Measurements from ENCODE around the gene TTC28.

The TTC28 gene

DNA sequence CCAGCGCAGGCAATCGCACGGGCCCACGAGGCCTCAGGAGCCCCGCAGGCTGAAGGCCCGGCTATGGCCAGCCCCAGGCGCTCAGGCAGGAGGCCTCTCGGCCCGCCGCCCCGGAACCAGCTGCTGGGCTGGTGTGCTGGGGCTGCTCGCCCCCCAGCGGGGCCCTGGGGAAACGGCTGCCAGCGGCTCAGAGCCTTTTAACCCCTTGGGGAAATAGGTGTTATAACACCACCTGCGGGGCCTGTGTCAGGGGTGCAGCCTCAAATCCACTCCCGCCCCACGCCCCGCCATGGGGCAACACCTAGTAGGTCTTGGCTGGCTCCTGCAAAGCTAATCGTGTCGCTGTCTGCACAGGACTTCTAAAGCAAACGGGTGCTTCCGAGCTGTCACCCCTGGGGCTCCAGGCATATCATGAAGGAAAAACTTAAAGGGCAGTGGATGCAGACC is 237.4 kb downstream of the TTC28 start:
- peak; percentile 93 for DNase-seq (ENCODE audit: low read depth, low spot score)

- DNase-seq (ENCODE audit: low read depth, low spot score) = peak; percentile 53
Measured at GRCh38 chr22:28441720-28442263, 237.8 kb downstream of the TTC28 start.

- peak; percentile 57 for DNase-seq (ENCODE audit: low read depth, low spot score)
Measured at GRCh38 chr22:28440592-28441390, 238.8 kb downstream of the TTC28 start.

DNA sequence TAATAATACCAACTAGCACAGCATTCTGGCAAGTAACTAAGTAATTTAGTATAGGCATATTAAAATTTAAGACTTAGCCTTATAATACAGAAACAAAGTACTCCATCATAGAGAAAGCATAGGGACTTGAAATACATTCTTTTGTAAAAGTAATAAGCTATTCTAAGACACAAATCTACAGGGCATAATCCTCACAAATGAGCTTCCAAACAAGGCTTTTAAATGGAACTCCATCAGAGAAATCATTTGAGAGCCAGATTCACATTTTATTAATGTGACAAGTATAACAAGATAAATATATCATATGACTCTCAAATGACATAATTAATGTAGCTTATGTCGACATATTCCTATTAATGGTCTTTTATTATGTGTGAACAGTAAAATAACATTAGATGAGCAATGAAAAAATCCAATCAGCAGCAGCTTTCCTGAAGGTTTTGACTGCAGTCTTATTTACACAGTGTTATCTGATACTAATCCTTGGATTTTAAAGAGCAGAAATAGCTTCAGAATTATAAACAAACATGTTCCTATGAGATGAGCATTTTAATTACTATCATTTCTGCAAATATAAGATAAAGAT is 241.4 kb downstream of the TTC28 start:
- no peak for DNase-seq (ENCODE audit: low read depth, low spot score)

DNA sequence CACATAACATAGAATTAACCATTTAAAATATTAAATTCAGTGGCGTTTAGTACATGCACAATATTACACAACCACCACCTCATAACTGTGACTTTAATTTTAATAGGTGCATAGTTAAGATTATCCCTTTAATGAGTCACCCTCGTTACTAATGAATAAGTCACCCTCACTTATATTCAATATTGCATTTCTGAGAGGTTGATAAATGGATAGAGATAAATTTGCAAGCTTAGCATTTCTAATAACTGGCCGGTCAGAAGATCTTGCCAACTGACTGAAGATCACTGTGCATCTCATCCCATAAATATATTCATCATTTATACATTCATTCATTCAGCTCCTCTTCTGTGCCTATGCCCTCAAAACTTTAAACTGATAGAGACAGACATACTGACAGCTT is 243.7 kb downstream of the TTC28 start:
- DNase-seq (ENCODE audit: low read depth, low spot score) = no peak

DNA sequence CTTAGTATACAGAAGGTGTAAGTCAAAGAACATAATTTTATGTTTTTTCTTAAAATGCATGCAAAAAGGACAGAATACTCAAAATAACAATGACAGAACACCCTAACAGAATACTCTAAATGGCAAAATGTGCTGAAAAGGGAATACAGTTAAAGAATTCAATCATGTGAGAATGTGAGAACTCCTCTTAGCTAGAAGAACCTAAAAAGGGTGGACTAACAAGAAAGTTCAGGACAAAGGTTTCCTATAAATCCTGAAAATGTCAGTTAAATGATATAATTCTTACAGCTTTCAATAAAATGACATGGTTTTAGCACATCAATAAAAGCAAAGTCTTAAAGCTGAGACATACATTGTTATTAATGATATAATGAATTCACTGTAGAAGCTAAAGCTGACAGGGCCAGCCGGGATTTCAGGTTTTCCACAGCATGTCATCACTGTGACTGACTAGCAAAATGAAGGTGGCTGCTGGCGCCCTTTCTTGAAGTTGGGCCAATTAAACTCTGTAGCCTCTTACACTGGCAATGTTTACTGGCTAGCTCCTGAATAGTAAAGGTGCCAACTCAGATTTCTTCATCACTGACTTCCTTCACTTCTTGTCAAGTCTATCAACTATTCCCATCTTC is 244.4 kb downstream of the TTC28 start:
- DNase-seq (ENCODE audit: low read depth, low spot score) = peak; percentile 29

GRCh38 chr22:28430466-28431025 is 249.1 kb downstream of the TTC28 start:
- DNase-seq (ENCODE audit: low read depth, low spot score) = peak; percentile 42

DNA sequence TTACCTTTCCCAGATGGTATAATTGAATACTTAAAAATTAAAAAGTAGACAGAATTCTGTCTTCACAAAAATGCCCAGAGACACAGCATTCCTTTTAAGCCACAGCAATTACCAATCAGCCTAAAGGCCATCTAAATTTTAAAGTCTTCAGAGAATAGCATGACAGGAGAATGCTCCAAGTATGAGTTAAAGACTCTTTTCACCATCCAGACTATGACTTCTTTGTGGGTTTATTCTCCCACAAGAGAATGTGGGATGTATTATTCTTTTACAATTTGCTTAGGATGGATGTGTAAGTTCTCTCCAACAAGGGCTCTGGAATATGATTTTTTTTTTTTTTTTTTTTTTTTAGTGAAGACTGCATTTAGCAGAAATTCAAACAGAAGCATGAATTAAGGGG is 249.9 kb downstream of the TTC28 start:
- peak; percentile 14 for DNase-seq (ENCODE audit: low read depth, low spot score)

GRCh38 chr22:28428271-28428670 is 251.4 kb downstream of the TTC28 start:
- DNase-seq (ENCODE audit: low read depth, low spot score) = no peak

GRCh38 chr22:28426346-28427132 is 253.1 kb downstream of the TTC28 start:
- DNase-seq (ENCODE audit: low read depth, low spot score) = peak; percentile 29

DNA sequence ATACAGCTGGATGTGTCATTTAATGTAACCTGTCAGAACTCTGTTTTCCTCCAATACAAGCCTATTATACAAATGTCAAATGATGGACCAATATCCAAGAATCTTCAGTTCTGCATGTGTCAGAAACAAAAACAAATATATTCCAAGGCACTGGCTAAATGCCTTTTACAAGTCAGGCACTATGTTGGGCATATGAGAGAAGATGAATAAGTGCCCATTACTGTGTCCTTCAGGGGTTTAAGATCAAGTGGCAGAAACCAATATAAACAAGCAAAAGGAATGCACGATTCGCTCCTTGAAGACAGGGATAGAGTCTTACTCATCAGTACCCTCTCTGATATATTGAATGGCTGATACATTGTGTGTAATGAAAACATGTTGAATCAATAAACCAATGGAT is 254.4 kb downstream of the TTC28 start:
- DNase-seq (ENCODE audit: low read depth, low spot score) = no peak

DNA sequence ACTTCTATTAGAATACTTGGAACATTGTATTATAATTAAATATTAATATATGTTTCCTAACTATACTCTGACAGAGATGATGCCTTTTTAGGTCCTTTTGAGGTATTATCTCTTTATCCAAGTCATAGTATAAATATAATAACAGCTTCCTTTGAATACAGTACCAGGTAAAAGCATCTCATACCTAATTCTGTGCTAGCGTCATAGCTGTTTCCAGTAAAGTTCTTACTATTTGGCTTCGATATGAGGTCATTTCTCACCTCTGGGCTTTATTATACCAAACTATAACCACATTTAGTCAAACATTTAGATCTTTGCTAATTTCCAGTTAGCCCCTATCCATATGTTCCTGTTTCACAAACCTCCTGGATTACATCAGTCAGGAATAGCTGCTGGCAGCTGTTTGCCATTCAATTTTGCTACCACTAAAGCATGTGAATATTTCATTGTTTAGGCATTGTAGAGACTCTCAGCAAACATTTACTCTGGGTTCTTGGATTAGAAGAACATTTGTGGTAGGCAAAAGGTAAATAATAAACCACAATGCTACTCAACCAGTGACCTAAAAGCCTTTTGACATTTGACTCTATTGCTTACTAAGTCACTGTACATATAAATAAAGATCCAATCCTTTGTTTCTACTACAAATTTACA is 255.1 kb downstream of the TTC28 start:
- DNase-seq (ENCODE audit: low read depth, low spot score) = peak; percentile 33

- DNase-seq (ENCODE audit: low read depth, low spot score) = no peak
Measured at GRCh38 chr22:28419919-28420318, 259.7 kb downstream of the TTC28 start.

GRCh38 chr22:28418008-28418407 is 261.6 kb downstream of the TTC28 start:
- no peak for DNase-seq (ENCODE audit: low read depth, low spot score)

DNA sequence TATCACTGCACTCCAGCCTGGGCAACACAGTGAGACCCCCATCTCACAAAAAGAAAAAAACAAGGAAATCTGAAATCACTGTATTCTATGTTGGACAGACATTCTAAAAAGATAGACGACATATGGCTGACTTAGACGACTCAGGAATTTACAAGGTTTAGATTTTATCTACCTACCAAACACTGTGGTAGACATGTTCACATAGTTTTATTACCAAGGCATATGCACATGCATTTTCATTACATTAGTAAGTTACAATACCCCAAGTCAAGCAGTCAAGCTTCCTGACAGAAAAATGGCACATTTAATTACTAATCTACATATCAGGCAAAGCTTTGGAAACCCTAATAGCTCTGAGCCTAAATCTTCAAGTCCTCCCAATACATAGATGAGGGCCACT is 262.2 kb downstream of the TTC28 start:
- DNase-seq (ENCODE audit: low read depth, low spot score) = no peak

DNA sequence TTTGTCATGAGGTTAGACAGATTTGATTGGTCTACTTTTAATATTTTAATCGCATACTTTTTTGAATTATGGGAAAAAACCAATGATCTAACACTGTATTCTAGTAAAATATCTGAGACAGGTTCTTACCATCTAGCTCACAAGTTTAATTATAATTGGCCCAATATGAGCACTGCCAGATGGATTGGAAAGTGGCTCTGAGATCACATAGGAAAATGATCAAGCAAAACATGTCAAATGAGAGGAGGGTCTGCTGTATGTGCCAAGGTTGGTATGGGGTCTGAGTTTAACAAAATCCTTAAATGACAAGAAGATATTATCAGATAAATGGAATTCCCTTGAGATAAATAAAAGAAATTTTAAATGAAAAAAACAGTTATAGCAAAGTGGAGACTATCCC is 264.7 kb downstream of the TTC28 start:
- no peak for DNase-seq (ENCODE audit: low read depth, low spot score)

DNA sequence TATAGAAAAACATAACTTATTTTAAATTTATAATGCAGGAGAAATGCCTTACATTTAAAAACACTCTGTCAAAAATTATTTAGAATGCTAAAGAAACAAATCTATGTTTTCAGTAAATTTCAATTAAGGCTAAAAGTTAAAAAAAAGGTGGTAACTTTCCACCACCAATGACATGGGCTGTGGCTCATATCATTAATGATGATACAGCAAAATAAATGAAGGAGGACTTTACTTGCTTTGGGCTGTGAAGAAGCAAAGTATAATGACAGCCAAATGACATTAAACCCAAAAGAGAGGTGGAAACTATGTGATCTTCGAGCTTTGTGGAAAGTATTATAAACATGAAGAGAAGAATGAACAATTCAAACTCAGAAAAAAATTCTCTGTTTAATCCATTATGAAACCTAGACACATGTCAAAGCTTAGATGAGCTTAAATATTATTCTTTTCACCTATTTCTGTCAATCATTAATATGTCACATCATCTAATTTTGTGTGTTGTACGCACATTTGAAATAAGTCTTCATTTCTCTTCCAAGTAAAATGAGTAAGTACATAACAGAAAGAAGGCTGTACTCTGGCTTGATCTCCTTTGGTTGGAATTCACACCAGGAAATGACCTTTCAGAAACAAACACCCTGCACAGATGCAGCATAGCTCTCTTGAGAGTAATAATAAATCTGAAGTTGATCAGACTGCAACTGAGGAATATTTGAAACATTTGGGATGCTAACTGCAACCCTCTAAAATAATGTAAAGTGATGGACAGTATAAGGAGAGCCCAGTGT is 265.8 kb downstream of the TTC28 start:
- DNase-seq (ENCODE audit: low read depth, low spot score) = no peak

DNA sequence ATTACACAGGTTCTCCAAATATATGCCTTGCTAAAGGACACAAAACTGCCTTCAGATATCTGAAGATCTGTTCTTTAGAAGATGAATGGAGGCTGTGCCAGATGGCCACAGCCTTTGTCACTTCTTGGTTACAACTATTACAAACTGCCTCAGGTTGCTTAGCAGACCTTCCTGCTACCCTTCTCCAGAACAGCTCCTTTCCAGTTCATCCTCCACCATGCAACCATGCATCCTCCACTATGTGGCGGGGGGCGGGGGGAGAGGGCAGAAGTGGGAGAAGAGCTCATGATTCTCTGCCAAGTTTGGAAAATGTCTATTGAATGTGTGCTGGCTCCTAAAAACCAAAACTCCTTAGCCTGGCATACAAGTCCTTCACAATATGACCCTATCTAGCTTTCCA is 267.5 kb downstream of the TTC28 start:
- DNase-seq (ENCODE audit: low read depth, low spot score) = no peak

DNA sequence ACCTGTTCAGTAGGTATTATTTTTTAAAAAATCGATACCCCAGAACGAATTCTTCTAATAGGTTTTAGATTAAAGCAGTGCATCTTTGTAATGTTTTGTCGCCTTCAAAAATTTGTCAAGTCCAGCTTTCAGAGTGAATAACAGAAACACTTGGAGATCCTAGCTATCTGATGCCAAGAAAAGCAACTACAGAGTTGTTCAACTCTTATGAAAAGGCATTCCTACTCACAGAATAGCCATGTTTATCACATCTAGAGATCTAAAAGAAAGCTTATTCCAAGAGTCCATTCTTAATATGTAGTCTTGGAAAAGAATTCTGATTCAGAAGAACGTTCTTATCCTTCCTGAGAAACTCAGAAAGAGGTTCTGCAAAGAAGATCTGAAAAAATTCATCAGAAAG is 268.5 kb downstream of the TTC28 start:
- peak; percentile 28 for DNase-seq (ENCODE audit: low read depth, low spot score)

Measured in astrocyte of the hippocampus (primary cell).